GM12878 (cell line): ENCODE measurements around the gene CTDP1.

Source experiments
- ZSCAN29 ChIP-seq: fragments of 450-650 bp; IDR thresholded peaks from 2 replicates; pipeline ENCODE4 v1.6.1; 2017; ENCODE audit warnings: mild to moderate bottlenecking, moderate library complexity
- TF ChIP-seq, protein P1 (sequence below), 3 experiments: IDR thresholded peaks in 2 of 3; conservative IDR thresholded peaks in 1 of 3; 2 replicates each; pipeline ENCODE4 v1.5.1; 2011; ENCODE audit warnings: low read depth in 3 of 3, low read length in 3 of 3, mild to moderate bottlenecking in 3 of 3, control low read depth in 2 of 3, moderate library complexity in 2 of 3, inconsistent platforms in 1 of 3, mixed read lengths in 1 of 3; ENCODE audit not compliant: control insufficient read depth in 2 of 3, insufficient read depth in 1 of 3; ENCODE audit errors: extremely low read depth in 1 of 3
- TF ChIP-seq, protein P2 (sequence below): IDR thresholded peaks from 2 replicates; pipeline ENCODE4 v1.6.1; 2011; ENCODE audit warnings: borderline replicate concordance, low read depth, mild to moderate bottlenecking, moderate library complexity, low read length; ENCODE audit not compliant: insufficient read depth, poor library complexity, severe bottlenecking

DNA sequence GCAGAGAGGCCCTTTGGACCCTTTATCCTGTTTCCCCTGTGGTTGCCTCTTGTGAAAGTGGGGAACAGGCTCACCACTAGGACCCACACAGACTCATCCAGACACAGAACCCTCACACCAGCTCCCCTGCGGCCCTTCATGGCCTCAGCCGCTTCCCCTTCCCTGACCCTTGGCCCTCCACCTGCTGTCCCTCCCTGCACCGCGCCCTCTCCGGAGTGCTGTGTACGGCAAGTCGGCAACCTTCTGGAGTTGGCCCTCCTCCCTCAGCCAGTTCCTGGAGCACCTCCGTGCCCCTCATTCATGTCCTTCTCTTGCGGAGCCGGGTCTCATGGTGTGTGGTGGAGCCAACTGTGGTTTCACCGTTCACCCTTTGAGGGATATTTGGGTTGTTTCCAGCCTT, 44.0 kb downstream of the CTDP1 start:
- TF ChIP-seq, protein P1, sequence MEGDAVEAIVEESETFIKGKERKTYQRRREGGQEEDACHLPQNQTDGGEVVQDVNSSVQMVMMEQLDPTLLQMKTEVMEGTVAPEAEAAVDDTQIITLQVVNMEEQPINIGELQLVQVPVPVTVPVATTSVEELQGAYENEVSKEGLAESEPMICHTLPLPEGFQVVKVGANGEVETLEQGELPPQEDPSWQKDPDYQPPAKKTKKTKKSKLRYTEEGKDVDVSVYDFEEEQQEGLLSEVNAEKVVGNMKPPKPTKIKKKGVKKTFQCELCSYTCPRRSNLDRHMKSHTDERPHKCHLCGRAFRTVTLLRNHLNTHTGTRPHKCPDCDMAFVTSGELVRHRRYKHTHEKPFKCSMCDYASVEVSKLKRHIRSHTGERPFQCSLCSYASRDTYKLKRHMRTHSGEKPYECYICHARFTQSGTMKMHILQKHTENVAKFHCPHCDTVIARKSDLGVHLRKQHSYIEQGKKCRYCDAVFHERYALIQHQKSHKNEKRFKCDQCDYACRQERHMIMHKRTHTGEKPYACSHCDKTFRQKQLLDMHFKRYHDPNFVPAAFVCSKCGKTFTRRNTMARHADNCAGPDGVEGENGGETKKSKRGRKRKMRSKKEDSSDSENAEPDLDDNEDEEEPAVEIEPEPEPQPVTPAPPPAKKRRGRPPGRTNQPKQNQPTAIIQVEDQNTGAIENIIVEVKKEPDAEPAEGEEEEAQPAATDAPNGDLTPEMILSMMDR (IDR thresholded peaks at IDR 0.05 in 2 of 3, conservative IDR thresholded peaks at IDR 0.05 in 1 of 3; ENCODE audit: control insufficient read depth in 2 of 3, extremely low read depth in 1 of 3, insufficient read depth in 1 of 3, low read depth in 3 of 3, low read length in 3 of 3): no peak
- TF ChIP-seq ZSCAN29: no peak
- TF ChIP-seq, protein P2, sequence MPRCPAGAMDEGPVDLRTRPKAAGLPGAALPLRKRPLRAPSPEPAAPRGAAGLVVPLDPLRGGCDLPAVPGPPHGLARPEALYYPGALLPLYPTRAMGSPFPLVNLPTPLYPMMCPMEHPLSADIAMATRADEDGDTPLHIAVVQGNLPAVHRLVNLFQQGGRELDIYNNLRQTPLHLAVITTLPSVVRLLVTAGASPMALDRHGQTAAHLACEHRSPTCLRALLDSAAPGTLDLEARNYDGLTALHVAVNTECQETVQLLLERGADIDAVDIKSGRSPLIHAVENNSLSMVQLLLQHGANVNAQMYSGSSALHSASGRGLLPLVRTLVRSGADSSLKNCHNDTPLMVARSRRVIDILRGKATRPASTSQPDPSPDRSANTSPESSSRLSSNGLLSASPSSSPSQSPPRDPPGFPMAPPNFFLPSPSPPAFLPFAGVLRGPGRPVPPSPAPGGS: no peak
